SH-SY5Y (cell line): Measurements from ENCODE around the gene NAP1L5.

ENCODE experiments used
- GATA2 ChIP-seq: IDR thresholded peaks from 2 replicates; pipeline ENCODE4 v1.6.1; 2011; ENCODE audit warnings: mild to moderate bottlenecking, low read depth, low read length
- GATA3 ChIP-seq: IDR thresholded peaks from 2 replicates; pipeline ENCODE4 v1.6.1; 2011; ENCODE audit warnings: low read depth, mild to moderate bottlenecking, low read length, moderate library complexity

- TF ChIP-seq GATA3 (no peak), GATA2 (no peak)
Measured at GRCh38 chr4:88713782-88714181, 16.2 kb upstream of the NAP1L5 start.
